ENCODE results near the gene P2RY6. TPM values are rescaled to one million over a fixed set of nuclear protein-coding genes. Genes with fewer than 3 reads are reported as not detected.
A peak's percentile ranks its signal among the peaks of the same experiment; 100 is the strongest.

P2RY6 gene
- total RNA-seq, 6 experiments from 2014 or later, result 0.54 to 2.4 (median 1.9) TPM

- no peaks in the 10 kb centered on the region for H3K36me3 Mint-ChIP-seq (ENCODE audit: low read depth)
- H3K27me3 Mint-ChIP-seq (ENCODE audit: insufficient read depth), result peaks cover 4% of the 10 kb centered on the region
- no peak overlapping the region for H3K27ac Mint-ChIP-seq
- no peak for TF ChIP-seq CTCF (IDR thresholded peaks at IDR 0.05)
- no peak overlapping the region for H3K4me3 Mint-ChIP-seq
- peaks cover 32% of the 10 kb centered on the region for H3K4me1 Mint-ChIP-seq (ENCODE audit: low read depth)
- no peak for DNase-seq
- H3K9me3 Mint-ChIP-seq, result no peaks in the 10 kb centered on the region
Observed at GRCh38 chr11:73249304-73249703, 22.8 kb upstream of the P2RY6 start.

- TF ChIP-seq CTCF (IDR thresholded peaks at IDR 0.05), result no peak
- Mint-ChIP-seq H3K4me3 (no peak overlapping the region), H3K36me3 (ENCODE audit: low read depth) (no peaks in the 10 kb centered on the region), H3K9me3 (no peaks in the 10 kb centered on the region), H3K27ac (no peak overlapping the region), H3K27me3 (ENCODE audit: insufficient read depth) (peaks cover 4% of the 10 kb centered on the region), H3K4me1 (ENCODE audit: low read depth) (peaks cover 26% of the 10 kb centered on the region)
- no peak for DNase-seq
Observed at GRCh38 chr11:73249853-73250783, 22.0 kb upstream of the P2RY6 start.

GRCh38 chr11:73252577-73253191, 19.5 kb upstream of the P2RY6 start:
- Mint-ChIP-seq H3K9me3 (no peaks in the 10 kb centered on the region), H3K4me1 (ENCODE audit: low read depth) (peaks cover 34% of the 10 kb centered on the region), H3K36me3 (ENCODE audit: low read depth) (no peaks in the 10 kb centered on the region), H3K27ac (no peak overlapping the region), H3K27me3 (ENCODE audit: insufficient read depth) (peaks cover 3% of the 10 kb centered on the region; the same call in 1 of the 2 replicates), H3K4me3 (no peak overlapping the region)
- peak; percentile 12 for DNase-seq
- peak; percentile 39 for TF ChIP-seq CTCF (IDR thresholded peaks at IDR 0.05)

- Mint-ChIP-seq H3K9me3 (no peaks in the 10 kb centered on the region), H3K27ac (peak overlapping the region; percentile 100), H3K36me3 (ENCODE audit: low read depth) (no peaks in the 10 kb centered on the region), H3K4me1 (ENCODE audit: low read depth) (peaks cover 41% of the 10 kb centered on the region), H3K4me3 (peak overlapping the region; percentile 74), H3K27me3 (ENCODE audit: insufficient read depth) (peaks cover 5% of the 10 kb centered on the region)
- no peak for TF ChIP-seq CTCF (IDR thresholded peaks at IDR 0.05)
- peak; percentile 95 for DNase-seq
Observed at GRCh38 chr11:73257342-73258103, 14.6 kb upstream of the P2RY6 start.

Data from HFFc6 (cell line).